Stimulated activated CD8-positive, alpha-beta memory T cell treated with anti-CD3 and anti-CD28 coated beads, Interleukin-2, amount 100 ng/mL, for 1 hour (primary cell): Measurements from ENCODE around the gene ZNF408.

Experiments used
- DNase-seq, 2 donors: peaks; one replicate each; pipeline ENCODE4 v3.0.0-alpha.2; 2020; ENCODE audit warnings: low read depth in 2 of 2

Gene ZNF408

DNA sequence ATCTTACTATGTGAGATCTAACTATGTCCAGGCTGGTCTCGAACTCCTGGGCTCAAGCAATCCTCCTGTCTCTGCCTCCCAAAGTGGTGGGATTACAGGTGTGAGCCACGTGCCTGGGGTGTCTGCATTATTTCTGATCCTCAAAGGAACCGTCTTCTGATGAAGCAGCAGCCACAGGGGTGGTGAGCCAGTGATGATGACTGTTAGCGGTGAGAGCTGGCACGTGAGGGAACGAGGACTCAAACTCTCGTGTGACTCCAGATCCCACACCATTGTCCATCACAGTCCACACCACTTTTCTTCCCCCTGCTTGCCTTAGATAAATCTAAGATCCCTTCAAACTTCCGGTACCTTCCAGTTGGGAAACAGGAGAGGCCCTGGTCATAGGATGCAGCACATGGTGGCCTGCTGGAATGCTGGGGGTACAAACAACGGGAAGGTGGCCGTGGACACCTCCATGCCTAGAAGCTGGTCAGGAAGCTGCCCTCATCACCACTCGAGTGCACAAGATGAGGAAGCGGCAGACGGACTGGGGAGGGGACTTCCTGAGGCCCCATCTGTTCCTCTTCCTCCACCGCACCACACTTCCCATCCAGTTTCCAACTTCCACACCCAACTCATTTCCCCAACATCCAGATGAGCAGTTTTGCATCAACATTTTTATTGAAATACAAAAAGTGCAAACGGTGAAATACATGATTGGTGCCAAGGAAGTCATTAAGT lies 24.2 kb upstream of the ZNF408 start:
- DNase-seq = no peak

DNA sequence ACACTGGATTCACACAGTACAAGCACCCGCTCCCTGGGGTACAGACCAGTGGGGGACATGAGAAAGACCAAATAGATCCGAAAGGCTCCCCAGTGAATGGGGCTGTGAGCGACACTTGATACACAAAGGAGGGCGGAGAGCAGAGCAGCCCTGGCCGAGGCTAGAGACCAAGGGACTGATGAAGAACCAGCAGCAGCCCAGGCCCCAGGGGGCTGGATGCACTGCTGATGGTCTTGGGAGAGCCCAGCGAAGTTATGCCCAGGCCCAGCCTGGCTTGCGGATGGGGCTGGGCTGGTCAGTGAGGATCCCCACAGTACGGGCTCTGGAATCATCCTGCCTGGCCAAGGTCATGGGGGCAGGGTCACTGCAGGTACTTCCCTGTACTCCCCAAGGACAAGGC lies 23.7 kb upstream of the ZNF408 start:
- no peak for DNase-seq

DNA sequence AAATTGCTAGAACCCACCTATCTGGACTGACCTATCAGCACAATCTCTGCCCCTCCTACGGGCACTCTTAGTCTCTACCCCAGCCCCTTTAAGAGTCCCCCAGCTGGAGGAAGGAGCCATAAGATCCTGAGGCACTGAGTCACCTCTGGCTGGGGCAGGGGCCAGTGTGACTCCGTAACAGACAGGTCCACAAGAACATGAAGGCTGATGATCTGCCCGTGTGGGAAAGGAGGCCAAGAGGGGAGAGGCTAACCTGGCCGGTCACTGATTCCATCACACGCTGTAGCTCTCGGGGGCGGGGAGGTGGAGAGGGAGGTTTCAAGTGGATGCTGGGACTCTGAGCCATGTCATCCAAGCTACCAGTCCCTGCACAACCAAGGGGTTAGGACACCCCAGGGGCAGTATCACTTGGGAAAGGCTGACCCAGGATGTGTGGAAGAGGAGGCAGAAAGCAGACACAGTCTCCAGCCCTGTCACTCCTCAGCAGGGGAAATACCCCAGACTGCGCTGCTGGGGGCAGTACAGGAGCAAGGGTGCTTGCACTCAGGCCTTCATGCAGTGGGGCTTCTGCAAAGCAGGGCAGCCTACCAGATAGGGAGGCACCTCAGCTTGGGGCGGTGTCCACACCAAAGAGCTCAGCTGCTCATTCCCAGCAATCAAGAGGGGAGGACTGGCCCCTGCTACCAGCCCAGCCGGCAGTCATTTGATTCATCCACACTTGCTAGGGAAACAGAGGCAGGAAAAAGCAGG lies 22.7 kb upstream of the ZNF408 start:
- no peak for DNase-seq

DNA sequence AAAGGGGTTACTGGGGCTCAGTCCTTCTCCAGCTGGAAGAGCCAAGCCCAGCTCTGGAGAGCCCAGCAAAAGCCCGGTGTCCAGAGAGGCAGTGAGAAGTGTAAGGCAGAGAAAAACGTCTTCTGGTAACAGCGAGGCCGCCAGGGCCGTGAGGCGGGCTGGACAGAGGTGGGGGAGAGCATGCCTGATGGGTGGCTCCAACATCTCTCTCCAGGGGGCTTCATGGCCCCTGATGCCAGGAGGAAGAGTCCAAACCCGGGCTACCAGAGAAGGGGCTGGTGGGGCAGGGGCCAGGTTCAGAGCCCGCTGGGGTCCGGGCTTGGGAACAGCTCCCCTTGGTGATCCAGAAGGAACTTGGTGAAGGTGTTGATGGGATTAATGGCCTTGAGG lies 22.1 kb upstream of the ZNF408 start:
- no peak for DNase-seq

DNA sequence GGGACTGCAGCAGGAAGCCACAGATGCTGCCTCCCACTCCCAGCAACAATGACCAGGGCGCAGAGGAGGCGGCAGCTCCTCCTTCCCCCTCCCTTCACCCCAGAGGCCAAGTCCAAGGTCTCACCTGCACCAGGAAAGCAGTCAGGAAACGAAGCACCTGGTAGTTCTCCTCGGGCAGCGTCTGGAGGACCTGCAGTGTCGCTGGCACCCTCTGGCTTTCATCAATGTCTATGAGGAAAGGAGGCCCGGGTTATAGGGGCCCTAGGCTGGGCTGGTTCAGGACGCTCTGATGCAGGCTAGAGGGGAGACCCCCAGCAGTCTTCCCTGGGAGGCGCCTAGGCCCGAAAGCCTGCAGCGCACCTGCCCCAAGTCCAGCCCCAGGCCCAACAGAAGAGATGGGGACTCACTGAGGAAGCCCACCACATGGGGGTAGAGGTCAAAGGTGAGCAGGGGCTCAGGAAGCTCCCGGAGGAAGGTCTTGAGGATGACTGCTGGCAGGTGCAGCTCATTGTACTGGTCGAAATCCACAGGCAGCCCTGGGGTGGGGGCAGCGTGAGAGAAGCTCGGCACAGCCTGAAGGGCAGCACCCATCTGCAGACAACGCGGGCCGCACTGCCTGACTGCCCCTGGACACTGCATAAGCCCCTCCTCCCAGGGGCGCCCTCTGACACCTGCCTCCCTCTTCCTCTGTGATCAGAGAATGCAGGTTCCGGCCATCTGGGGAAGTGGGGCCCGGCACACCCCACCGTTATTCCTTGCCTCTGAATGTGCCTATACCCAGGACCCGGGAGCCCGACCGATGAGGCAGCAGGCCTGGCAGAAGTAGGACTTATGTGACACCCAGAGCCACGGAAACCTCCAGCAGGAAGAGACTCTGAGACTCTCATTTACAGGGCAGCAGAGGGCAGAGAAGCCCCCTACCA lies 21.3 kb upstream of the ZNF408 start:
- no peak for DNase-seq

DNA sequence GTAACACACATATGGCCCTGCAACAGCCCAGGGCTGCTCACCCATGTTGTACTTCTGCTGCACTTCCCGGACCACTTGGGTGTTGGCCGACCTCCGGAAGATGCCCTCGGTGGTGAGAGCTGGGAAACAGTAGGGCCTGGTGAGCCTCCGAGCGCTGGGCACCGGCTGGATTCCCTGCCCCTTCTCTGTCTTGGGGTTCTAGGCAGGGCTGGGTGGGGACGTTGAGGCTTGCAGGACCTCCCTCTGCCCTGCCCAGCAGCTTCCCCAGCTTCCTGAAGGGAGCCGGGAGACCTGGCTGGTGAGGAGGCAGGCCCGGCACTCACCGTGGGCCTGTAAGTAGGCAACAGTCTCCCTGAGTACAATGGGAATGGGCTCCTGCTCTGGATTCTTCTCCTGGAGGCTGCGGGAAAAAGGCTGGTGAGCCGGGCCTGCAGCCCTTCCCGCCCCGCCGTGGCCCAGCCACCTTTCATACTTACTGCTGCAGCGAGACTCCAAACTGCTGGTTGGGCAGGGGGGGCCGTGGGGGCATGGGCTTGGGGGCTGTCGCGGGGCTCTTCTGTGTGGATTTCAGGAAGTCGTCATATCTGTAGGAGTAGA lies 20.6 kb upstream of the ZNF408 start:
- no peak for DNase-seq

DNA sequence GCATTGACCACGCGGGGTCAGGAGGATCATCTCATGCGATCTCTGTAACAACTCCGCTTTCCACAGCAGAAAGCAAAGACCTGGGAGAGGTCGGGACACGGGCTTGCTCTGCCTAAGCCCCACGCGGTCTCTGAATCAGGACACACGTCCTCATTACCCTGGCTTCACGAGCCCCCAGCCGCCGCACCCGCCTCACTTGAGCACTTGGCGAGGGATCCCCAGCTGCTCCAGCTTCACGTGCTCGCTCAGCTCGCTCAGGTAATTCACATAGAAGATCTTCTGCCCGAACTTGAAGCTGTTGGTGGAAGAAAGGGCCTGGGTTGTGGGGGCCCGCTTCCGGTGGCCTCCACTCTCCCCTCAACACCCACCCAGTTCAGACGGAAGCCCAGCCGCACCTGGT lies 20.0 kb upstream of the ZNF408 start:
- DNase-seq = no peak

DNA sequence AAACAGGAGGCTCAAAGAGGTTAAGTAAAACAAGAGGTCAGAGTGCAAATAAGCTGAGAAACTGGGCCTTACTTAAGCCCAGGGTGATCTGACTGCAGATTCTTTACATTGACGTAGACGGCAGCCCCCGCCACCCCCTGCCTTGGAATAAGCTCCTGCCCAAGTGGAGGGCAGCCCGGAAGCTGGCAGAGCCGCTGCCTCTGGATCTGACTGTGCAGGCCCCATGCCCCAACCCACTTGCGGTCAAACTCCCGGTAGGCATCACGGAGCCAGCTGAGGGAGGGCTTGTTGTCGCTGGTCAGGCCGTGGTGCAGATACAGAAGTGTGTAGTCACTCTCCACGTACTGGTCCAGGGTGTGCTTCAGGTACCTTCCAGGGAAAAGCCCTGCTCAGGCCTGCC lies 19.0 kb upstream of the ZNF408 start:
- DNase-seq = no peak

DNA sequence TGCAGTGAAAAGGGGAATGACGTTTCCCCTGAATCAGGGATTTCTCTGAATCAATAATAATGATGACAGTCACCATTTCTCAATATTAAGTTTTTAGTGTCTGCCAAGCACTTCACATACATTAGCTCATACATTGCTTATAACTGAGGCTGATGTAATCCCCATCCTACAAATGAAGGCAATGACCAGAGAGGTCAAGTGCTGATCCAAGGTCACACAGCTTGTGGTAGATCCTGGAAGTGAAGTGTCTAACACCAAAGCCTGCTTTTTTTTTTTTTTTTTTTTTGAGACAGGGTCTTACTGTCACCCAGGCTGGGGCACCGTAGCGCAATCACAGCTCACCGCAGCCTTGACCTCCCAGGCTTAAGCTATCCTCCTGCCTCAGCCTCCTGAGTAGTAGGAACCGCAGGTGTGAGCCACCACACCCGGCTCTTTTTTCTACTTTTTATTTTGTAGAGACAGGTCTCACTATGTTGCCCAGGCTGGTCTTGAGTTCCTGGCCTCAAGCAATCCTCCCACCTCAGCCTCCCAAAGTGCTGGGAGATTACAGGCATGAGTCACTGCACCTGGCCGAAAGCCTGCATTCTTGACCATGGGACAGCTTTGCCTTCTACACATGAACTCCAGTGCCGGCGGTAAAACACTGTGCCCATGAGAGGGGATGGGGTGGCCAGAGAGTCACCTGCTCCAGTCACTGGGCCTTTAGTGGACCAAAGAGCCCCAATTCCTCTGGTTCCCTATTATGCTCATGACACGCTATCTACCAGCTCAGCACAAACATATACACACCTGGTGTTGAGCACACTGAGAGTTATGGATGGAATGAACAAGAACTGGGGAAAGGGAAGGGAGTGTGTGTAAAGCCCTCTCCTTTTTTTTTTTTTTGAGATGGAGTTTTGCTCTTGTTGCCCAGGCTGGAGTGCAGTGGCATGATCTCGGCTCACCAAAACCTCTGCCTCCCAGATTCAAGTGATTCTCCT lies 17.8 kb upstream of the ZNF408 start:
- DNase-seq = no peak

DNA sequence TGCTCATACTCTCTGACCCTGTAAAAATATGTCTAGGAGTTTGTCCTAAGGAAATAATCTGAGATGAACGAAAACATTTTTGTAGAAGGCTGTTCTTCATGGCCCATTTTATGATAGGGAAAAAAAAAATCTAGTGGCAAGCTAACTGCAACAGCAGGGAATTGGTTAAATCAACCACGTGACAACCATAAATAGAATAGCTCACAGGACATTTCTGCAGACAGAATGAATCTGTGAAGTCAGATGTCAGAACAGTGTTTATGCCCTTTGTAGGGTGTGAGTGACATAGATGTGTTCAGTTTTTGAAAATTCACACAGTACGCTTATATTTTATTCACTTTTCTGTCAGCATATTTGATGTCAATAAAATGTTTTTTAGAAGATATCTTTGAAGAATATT lies 16.5 kb upstream of the ZNF408 start:
- no peak for DNase-seq

DNA sequence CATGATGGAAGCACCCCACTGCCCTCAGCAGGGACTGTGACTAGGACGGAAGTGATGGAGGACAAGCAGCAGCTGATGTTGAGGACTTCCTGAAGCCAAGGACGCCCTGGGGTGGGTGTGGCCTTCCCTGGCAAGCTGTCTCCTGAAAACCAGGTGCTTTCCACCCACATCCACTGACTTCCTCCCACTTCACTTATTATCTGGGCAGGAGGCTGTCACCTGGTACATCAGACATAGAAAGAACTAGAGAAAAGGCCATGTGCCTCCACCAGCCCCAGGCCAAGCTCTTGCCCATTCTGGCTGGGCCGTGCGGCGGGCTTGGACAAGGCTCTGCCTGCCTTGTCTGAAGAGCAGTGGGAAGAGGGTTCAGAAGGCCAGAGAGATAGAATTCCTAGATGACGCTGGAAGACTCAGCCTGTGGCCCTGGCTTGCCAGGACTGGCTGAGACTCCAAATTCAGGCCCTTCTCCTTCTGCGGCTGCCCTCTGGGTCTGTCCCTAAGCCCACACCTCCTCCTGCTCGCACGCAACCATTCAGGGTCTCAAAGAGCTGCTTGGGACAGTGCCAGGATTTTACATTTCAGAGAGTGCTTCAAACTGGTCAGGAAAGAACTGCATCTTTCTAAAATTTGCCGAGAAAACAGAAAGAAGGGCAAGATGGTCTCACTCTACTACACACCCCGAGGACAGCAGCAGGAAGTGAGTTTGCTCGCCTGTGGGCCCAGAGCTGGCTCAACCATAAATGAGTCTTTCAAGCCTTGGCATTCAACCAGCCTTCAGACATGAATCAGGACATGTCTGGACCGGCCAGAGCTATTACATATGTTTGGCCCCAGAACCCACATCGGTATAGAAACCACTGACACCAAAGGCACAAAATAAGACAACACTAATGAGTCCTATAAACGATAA lies 13.7 kb upstream of the ZNF408 start:
- no peak for DNase-seq

DNA sequence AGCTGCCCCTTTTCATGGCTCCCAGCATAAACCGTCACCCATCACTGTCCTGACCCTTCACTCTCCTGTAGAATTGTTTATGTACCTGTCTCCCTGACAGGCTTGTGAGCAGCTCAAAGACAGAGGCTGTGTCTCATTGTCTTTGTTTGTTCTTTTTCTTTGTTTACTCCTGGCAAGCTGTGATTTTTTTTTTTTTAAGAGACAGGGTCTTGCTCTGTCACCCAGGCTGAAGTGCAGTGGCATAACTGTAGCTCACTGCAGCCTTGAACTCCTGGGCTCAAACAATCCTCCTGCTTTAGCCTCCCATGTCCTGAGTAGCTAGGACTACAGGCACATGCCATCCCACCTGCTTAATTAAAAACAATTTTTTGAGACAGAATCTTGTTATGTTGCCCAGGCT lies 10.1 kb upstream of the ZNF408 start:
- no peak for DNase-seq

DNA sequence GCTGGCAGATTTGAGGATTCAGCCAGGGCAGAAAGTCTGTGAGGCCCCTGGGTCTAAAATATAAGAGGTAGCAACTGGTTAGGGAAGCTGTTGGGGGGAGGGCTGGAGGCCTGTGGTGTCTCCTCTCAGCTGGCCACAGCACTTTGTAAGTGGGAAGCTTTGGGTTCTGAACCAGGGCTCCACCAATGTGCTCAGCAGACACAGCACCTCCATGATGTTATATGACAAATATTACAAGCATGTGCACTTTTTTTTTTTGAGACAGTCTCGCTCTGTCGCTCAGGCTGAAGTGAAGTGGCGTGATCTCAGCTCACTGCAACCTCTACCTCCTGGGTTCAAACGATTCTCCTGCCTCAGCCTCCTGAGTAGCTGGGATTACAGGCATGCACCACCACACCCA lies 8.4 kb upstream of the ZNF408 start:
- DNase-seq = no peak

DNA sequence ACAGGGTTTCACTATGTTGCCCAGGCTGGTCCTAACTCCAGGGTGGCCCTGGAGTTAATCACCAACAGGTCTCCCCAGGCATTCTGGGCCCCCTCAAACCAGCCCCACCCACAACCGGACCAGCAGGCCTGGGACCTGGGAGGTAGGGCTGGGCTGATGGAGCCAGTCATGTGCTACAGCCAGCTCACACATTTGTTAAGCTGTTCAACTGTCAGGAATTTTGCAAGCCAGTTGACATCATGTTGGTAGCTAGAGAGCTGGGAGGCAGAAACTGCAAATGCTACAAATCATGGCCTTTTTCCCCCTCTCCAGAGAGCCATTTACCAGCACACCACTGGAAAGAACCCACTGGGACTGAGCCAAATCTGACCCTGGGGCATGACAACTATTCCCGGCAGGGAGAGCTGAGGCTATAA lies 7.2 kb upstream of the ZNF408 start:
- DNase-seq = no peak

DNA sequence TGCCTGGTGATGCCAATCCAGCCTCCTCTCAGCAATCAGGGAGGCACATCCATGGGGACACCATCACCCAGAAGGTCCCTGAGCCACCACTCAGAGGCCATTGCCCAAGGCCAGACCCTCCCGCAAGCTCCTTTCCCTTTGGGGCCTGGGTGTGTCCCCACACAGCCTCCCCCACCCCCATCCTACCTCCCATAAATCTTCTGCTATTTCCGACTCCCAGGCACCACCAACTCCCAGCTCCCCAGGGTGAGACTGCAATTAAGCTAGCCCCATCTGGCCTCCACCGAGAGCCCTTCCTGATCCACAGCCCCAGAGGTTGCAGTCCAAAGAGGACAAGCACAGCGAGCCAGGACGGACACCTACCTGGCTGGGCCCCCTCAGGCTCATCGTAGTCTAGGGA lies 6.8 kb upstream of the ZNF408 start:
- no peak for DNase-seq

DNA sequence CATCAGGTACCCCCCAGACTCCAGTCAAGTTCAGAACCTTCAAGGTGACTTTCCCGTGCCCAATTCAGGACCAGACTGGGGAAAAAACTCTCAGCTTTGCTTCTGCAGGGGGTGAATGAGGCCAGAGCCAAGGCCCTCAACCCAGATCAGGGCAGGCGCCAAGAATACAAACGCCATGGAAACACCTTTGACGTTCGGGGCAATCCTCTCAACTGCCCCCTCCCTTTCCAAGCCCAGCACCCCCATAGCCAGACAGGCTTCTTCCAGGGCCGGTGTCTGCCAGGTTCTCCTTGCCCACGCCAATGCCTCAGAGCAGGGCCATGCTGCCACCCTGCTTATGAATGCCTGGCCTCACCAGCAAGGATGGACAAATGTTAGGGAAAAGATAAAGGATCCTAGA lies 6.2 kb upstream of the ZNF408 start:
- DNase-seq = no peak

DNA sequence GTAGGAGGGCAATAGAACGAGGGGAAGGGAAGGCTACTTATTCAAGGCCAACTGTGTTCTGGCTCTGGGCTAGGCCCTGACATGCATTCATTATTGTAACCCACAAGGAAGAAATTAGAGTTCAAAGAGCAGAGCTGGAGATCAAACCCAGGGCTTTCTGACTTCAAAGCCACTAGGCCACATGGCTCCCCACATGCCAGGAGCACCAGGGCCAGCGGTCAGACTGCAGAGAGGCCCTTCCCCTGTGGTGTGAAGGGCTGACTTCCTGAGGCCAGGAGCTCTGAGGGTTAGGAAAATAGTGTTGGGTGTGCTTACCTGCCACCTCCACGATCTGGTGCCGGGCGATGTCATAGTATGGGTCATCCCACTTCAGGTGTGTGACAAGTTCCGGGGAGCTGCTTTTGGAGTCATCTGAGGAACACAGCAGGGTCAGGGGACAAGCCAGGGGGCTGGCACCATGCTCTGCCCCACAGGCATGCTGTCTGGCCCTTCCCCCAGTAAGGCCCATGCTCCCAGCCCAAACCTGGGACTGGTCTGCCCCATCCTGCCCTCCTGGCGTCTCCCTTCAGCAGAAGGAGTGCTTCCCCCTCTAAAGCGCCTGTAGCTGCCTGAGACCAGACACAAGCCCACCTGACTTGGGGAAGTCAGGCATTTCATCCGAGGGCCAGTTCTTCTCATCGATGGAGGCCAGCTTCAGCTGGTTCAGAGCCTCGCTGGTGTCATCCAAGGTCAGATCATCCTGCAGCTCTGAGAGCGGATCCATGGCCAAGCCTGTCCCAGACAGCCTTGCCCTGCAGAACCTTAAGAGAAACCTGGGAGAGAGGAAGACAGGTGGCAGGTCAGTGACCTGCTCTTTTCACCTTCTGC lies 5.3 kb upstream of the ZNF408 start:
- no peak for DNase-seq

DNA sequence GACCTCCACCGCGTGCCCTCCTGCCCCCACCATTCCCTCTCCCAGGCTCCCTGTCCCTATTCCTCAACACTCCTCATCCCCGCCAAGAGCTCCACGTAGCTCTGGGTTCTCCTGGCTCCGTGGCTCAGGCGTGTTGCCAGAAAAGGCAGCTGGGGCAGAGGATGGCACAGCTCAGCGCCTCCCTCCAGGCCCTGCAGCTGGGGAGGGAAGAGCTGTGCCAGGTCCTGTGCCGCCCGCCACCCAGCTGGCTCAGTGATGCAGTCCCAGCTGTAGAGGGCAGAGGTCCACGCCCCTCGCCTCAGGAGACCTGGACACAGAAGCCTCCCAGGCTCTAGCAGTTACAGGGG lies 4.6 kb upstream of the ZNF408 start:
- DNase-seq = no peak

DNA sequence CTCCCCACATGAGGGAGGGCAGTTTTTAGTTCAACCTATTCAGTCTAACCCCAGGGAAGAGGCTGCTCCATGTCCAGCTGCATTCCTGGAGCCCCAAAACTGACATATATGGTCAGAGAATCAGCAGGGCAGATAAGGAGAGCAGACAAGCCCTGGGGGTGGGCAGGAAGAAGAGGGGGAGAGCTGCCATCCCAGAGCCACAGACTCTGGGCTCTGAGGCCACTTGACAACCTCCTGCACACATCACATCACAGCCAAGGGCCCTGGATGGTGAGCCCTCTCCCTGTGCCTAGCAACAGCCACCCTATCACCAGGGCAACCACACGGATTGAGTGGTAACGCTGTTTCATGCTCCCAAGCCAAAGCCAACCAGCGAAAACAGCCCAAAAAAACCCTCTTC lies 3.5 kb upstream of the ZNF408 start:
- no peak for DNase-seq
